HFFc6 (cell line): ENCODE data around the gene FAM229A. TPM values are rescaled to one million over a fixed set of nuclear protein-coding genes. Genes with fewer than 3 reads are reported as not detected.

Experiments used
- DNase-seq: peaks from one replicate; pipeline ENCODE4 v3.0.0-alpha.2; 2018
- H3K27ac Mint-ChIP-seq: 2 replicates; pipeline ENCODE4 v1.8.0; 2020; ENCODE audit warnings: mild to moderate bottlenecking, mixed read lengths
- H3K27me3 Mint-ChIP-seq: 2 replicates; pipeline ENCODE4 v1.8.0; 2021; ENCODE audit warnings: mild to moderate bottlenecking, moderate library complexity, mixed read lengths; ENCODE audit not compliant: insufficient read depth
- H3K36me3 Mint-ChIP-seq: 2 replicates; pipeline ENCODE4 v1.8.0; 2021; ENCODE audit warnings: low read depth, mixed read lengths
- H3K4me1 Mint-ChIP-seq: 2 replicates; pipeline ENCODE4 v1.8.0; 2020; ENCODE audit warnings: low read depth, mixed read lengths
- H3K4me3 Mint-ChIP-seq: 2 replicates; pipeline ENCODE4 v1.8.0; 2020; ENCODE audit warnings: mild to moderate bottlenecking, moderate library complexity, mixed read lengths
- H3K9me3 Mint-ChIP-seq: 2 replicates; pipeline ENCODE4 v1.8.0; 2020; ENCODE audit warnings: mild to moderate bottlenecking, mixed read lengths
- total RNA-seq, 6 experiments: library from RNA; stranded (reverse); fragmentation: NEBNext Ultra II Directional; extraction: Animal tissue kit (Norgen Biotek cat#: 25700); gene quantifications; 2 replicates in 1 of 6; 3 replicates in 5 of 6; pipeline ENCODE4 v1.2.3, GENCODE V29; 2021
- TF ChIP-seq, protein P1 (sequence below): fragments of 200-600 bp; sonication (generic); IDR thresholded peaks from 2 replicates; pipeline ENCODE4 v1.5.0; 2021; ENCODE audit warnings: antibody characterized with exemption, mild to moderate bottlenecking

Gene FAM229A
- total RNA-seq, 6 experiments from 2014 or later, result 1.1 to 3.0 (median 1.7) TPM

DNA sequence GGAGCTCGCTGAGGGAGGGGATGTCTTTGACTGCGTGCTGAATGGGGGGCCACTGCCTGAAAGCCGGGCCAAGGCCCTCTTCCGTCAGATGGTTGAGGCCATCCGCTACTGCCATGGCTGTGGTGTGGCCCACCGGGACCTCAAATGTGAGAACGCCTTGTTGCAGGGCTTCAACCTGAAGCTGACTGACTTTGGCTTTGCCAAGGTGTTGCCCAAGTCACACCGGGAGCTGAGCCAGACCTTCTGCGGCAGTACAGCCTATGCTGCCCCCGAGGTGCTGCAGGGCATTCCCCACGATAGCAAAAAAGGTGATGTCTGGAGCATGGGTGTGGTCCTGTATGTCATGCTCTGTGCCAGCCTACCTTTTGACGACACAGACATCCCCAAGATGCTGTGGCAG lies 1.4 kb upstream of the FAM229A start:
- TF ChIP-seq, protein P1, sequence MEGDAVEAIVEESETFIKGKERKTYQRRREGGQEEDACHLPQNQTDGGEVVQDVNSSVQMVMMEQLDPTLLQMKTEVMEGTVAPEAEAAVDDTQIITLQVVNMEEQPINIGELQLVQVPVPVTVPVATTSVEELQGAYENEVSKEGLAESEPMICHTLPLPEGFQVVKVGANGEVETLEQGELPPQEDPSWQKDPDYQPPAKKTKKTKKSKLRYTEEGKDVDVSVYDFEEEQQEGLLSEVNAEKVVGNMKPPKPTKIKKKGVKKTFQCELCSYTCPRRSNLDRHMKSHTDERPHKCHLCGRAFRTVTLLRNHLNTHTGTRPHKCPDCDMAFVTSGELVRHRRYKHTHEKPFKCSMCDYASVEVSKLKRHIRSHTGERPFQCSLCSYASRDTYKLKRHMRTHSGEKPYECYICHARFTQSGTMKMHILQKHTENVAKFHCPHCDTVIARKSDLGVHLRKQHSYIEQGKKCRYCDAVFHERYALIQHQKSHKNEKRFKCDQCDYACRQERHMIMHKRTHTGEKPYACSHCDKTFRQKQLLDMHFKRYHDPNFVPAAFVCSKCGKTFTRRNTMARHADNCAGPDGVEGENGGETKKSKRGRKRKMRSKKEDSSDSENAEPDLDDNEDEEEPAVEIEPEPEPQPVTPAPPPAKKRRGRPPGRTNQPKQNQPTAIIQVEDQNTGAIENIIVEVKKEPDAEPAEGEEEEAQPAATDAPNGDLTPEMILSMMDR, result no peak
- H3K36me3 Mint-ChIP-seq, result peaks cover 20% of the 10 kb centered on the region
- H3K27ac Mint-ChIP-seq, result no peak overlapping the region
- H3K4me1 Mint-ChIP-seq, result peaks cover 5% of the 10 kb centered on the region; the same call in 1 of the 2 replicates
- H3K27me3 Mint-ChIP-seq, result peaks cover 6% of the 10 kb centered on the region
- H3K9me3 Mint-ChIP-seq, result peaks cover 4% of the 10 kb centered on the region; the same call in 1 of the 2 replicates
- DNase-seq, result no peak
- H3K4me3 Mint-ChIP-seq, result no peak overlapping the region

DNA sequence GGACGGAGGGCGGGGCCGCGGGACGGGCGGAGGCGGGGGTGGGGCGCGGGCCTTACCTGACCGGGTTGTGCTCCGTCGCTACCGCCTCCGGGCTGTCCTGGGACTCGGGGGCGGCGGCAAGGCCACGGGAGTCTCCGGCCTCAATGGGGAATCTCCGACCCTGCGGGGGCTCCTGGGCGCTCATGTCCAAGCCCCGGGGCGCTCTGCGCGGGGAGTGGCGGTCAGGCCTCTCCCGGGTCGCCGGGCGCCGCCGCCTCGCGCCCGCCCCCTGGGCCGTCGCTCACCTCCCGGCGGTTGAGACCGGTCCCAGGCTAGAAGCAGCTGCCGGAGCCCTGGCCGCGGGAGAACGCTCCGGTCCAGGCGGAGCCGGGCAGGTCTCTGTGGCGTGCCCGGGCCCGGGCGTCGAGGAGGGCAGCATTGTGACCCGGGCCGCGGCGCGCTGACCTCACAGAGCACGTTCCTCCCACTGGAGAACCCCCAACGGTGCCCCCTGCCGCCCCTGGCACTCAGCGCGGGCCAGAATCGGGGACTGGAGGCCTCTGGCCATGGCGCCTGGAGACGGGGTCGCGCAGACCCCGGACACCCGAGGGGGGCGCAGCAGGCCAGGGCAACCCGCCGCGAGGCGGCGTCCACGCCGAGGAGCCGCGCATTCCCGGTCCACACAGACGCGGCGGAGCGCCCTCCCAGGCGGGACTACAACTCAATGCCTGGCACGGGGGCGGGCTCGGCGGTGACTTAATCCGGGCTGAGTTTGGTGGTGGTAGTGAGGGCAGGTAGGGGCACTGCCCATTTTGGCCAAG lies 411 bp downstream of the FAM229A start:
- peaks cover 4% of the 10 kb centered on the region; the same call in 1 of the 2 replicates for H3K9me3 Mint-ChIP-seq
- H3K4me3 Mint-ChIP-seq, result no peak overlapping the region
- peaks cover 5% of the 10 kb centered on the region; the same call in 1 of the 2 replicates for H3K4me1 Mint-ChIP-seq
- TF ChIP-seq, protein P1, result peak; percentile 42
- no peak overlapping the region for H3K27ac Mint-ChIP-seq
- no peak for DNase-seq
- H3K27me3 Mint-ChIP-seq, result peaks cover 6% of the 10 kb centered on the region
- peaks cover 20% of the 10 kb centered on the region for H3K36me3 Mint-ChIP-seq

DNA sequence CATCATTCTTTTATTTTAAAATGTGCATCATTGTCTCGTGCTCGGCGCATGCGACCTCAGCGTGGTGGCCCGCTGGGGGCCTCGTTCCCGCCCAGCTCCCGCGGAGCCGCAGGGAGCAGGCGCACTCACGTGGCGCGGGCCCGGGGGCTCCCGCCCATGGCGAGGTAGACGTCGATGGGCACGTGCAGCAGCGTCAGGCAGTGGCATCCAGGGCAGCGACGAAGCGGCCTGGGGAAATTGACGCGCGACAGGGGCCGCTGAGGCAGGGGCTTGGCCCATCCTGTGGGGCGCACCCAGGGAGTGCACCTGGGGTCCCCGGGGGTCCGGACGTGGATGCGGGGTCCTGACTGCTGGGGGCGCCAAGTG lies 994 bp downstream of the FAM229A start:
- no peak overlapping the region for H3K4me3 Mint-ChIP-seq
- TF ChIP-seq, protein P1, result no peak
- H3K4me1 Mint-ChIP-seq, result peaks cover 5% of the 10 kb centered on the region; the same call in 1 of the 2 replicates
- no peak overlapping the region for H3K27ac Mint-ChIP-seq
- DNase-seq, result no peak
- peaks cover 4% of the 10 kb centered on the region; the same call in 1 of the 2 replicates for H3K9me3 Mint-ChIP-seq
- H3K36me3 Mint-ChIP-seq, result peaks cover 20% of the 10 kb centered on the region
- peaks cover 6% of the 10 kb centered on the region for H3K27me3 Mint-ChIP-seq

DNA sequence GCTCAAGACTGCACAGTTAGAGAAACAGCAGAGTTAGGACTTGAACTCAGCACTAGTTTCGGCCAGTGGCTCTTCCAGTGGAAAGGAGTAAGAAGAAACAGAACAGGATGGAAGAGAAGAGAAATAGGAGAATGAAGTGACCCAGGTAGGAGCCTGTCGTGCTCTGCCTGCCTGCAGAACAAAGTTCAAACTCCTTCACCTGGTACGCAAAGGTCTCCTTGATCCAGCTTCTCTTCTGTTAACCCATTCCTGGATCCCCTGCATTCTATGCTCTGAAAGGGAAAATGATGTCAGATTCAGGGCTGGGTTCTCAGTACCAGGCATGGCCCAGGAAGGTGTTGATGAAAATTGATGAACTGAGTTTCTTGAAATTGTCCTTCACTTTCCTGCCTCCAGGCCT lies 3.9 kb downstream of the FAM229A start:
- TF ChIP-seq, protein P1, result no peak
- H3K9me3 Mint-ChIP-seq, result peaks cover 4% of the 10 kb centered on the region; the same call in 1 of the 2 replicates
- H3K4me1 Mint-ChIP-seq, result peaks cover 20% of the 10 kb centered on the region
- no peak for DNase-seq
- no peak overlapping the region for H3K27ac Mint-ChIP-seq
- H3K27me3 Mint-ChIP-seq, result peaks cover 9% of the 10 kb centered on the region
- peaks cover 19% of the 10 kb centered on the region for H3K36me3 Mint-ChIP-seq
- no peak overlapping the region for H3K4me3 Mint-ChIP-seq

DNA sequence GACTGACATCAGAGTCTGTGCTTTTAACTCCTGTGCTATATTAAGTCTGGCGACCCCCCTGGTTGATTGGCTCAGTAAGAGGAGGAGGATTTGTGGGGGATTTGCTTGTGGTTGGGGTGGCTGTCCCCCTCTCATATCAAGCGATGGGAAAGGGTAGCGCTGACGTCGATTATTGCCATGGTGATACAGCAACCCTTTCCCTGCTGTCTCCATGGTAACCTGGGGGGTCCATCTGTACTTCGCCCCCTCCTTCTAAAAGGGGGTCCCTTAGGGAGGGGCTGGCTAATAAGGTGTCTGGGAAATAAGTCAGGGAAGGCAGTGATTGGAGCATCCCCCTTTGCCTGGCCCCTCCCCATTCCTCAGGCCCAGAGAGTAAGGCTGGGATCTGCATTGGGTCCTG lies 4.7 kb downstream of the FAM229A start:
- peaks cover 9% of the 10 kb centered on the region for H3K27me3 Mint-ChIP-seq

More for the DNA sequence above, 4.7 kb downstream of the FAM229A start:
- H3K9me3 Mint-ChIP-seq, result peaks cover 4% of the 10 kb centered on the region; the same call in 1 of the 2 replicates
- DNase-seq, result no peak
- peaks cover 29% of the 10 kb centered on the region for H3K4me1 Mint-ChIP-seq
- no peak overlapping the region for H3K27ac Mint-ChIP-seq
- no peak overlapping the region for H3K4me3 Mint-ChIP-seq
- peaks cover 15% of the 10 kb centered on the region; the same call in 1 of the 2 replicates for H3K36me3 Mint-ChIP-seq
- TF ChIP-seq, protein P1, result no peak
